Astrocyte (in vitro differentiated cells and primary cell): ENCODE results near the gene CNTNAP2. TPM values are rescaled to one million over a fixed set of nuclear protein-coding genes. Genes with fewer than 3 reads are reported as not detected.
"Not testable (repeated sequence)": the region's sequence is repeated elsewhere in the genome, so short reads cannot be mapped to it uniquely, and the experiment has no call there.

Source experiments
- DNase-seq: peaks from one replicate; pipeline ENCODE4 v3.0.0-alpha.2; 2010; ENCODE audit warnings: low read depth
- FAIRE-seq: peaks from 2 replicates; lab custom pipeline; 2011; peaks lifted over from hg19 to GRCh38; lab: Jason Lieb, UNC
- H2AFZ ChIP-seq: 2 replicates; pipeline ENCODE4 v1.6.0; 2012; ENCODE audit warnings: low read depth, low read length, inconsistent platforms
- H3K27ac ChIP-seq: 2 replicates; pipeline ENCODE4 v1.5.1; 2011; ENCODE audit warnings: low read depth, low read length, inconsistent platforms
- H3K27me3 ChIP-seq: 2 replicates; pipeline ENCODE4 v1.6.0; 2011; ENCODE audit warnings: low read length, inconsistent platforms; ENCODE audit not compliant: insufficient read depth
- H3K36me3 ChIP-seq: 2 replicates; pipeline ENCODE4 v1.5.1; 2011; ENCODE audit warnings: low read length, inconsistent platforms; ENCODE audit not compliant: insufficient read depth
- H3K4me1 ChIP-seq: 2 replicates; pipeline ENCODE4 v1.5.1; 2011; ENCODE audit warnings: low read length, inconsistent platforms; ENCODE audit not compliant: insufficient read depth
- H3K4me2 ChIP-seq: 2 replicates; pipeline ENCODE4 v1.6.0; 2012; ENCODE audit warnings: low read length, inconsistent platforms
- H3K4me3 ChIP-seq: 2 replicates; pipeline ENCODE4 v1.5.1; 2011; ENCODE audit warnings: low read depth, mild to moderate bottlenecking, low read length, inconsistent platforms; ENCODE audit not compliant: insufficient read depth
- H3K79me2 ChIP-seq: 2 replicates; pipeline ENCODE4 v1.6.0; 2012; ENCODE audit warnings: mild to moderate bottlenecking, low read length, inconsistent platforms; ENCODE audit not compliant: insufficient read depth
- H3K9ac ChIP-seq: 2 replicates; pipeline ENCODE4 v1.6.0; 2012; ENCODE audit warnings: mild to moderate bottlenecking, low read length, inconsistent platforms
- H3K9me3 ChIP-seq: 2 replicates; pipeline ENCODE4 v1.5.1; 2012; ENCODE audit warnings: low read depth, mild to moderate bottlenecking, low read length, inconsistent platforms; ENCODE audit not compliant: insufficient read depth
- H4K20me1 ChIP-seq: 2 replicates; pipeline ENCODE4 v1.6.0; 2012; ENCODE audit warnings: low read length, inconsistent platforms; ENCODE audit not compliant: insufficient read depth
- H3K27ac Mint-ChIP-seq: one replicate; pipeline ENCODE4 v1.8.0; 2021; ENCODE audit warnings: mild to moderate bottlenecking, mixed read lengths; ENCODE audit not compliant: unreplicated experiment
- H3K27me3 Mint-ChIP-seq: one replicate; pipeline ENCODE4 v1.8.0; 2021; ENCODE audit warnings: low read depth, mixed read lengths; ENCODE audit not compliant: unreplicated experiment
- H3K36me3 Mint-ChIP-seq: one replicate; pipeline ENCODE4 v1.8.0; 2021; ENCODE audit warnings: low read depth, mixed read lengths; ENCODE audit not compliant: unreplicated experiment
- H3K4me1 Mint-ChIP-seq: one replicate; pipeline ENCODE4 v1.8.0; 2021; ENCODE audit warnings: low read depth, mixed read lengths; ENCODE audit not compliant: unreplicated experiment
- H3K4me3 Mint-ChIP-seq: one replicate; pipeline ENCODE4 v1.8.0; 2021; ENCODE audit warnings: mild to moderate bottlenecking, moderate library complexity, mixed read lengths; ENCODE audit not compliant: unreplicated experiment
- H3K9me3 Mint-ChIP-seq: one replicate; pipeline ENCODE4 v1.8.0; 2021; ENCODE audit warnings: mild to moderate bottlenecking, mixed read lengths; ENCODE audit not compliant: unreplicated experiment
- CTCF ChIP-seq: IDR thresholded peaks from 2 replicates; pipeline ENCODE4 v1.5.1; 2011; ENCODE audit warnings: low read depth, mild to moderate bottlenecking, inconsistent platforms, low read length, moderate library complexity; ENCODE audit not compliant: insufficient read depth
- EZH2 ChIP-seq: IDR thresholded peaks from 2 replicates; pipeline ENCODE4 v1.6.1; 2012; ENCODE audit warnings: mild to moderate bottlenecking, low read length, inconsistent platforms; ENCODE audit not compliant: insufficient read depth
- total RNA-seq: library from RNA; stranded (reverse); gene quantifications from 2 replicates; pipeline ENCODE4 v1.2.1, GENCODE V29; 2021

Gene CNTNAP2
- total RNA-seq, 1 donor from 2014 or later = 20.0 TPM

GRCh38 chr7:147593271-147594057 is 1476.9 kb downstream of the CNTNAP2 start:
- Mint-ChIP-seq H3K27me3 (no peaks in the 10 kb centered on the region), H3K4me1 (no peaks in the 10 kb centered on the region), H3K36me3 (no peaks in the 10 kb centered on the region), H3K27ac (no peak overlapping the region), H3K9me3 (peaks cover 3% of the 10 kb centered on the region), H3K4me3 (no peak overlapping the region)
- Histone ChIP-seq H4K20me1 (no peaks in the 10 kb centered on the region), H3K4me3 (no peak overlapping the region), H2AFZ (no peak overlapping the region), H3K27ac (no peak overlapping the region), H3K27me3 (no peaks in the 10 kb centered on the region), H3K79me2 (no peaks in the 10 kb centered on the region), H3K4me1 (no peaks in the 10 kb centered on the region), H3K4me2 (no peak overlapping the region), H3K9me3 (no peaks in the 10 kb centered on the region), H3K9ac (no peak overlapping the region), H3K36me3 (no peaks in the 10 kb centered on the region)
- no peak for DNase-seq
- no peak for TF ChIP-seq EZH2
- TF ChIP-seq CTCF = no peak
- FAIRE-seq = no peak

DNA sequence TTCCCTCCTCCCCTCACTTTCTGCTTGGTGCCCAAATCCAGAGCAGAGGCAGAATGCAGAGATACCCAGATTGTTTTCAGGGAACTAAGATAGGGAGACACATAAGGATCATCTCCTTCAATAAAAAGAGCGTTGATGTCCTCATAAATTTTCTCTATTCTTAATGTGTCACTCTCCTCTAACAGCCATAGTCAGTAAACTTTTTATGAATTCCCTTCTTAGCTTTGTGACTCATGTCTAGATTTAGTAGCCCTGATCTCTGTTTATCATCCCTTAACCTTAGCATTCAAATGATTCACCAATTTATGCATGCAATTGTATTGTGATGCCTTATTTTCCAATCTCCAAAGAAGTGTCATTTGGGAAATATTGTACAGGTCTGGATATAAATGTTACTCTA is 1478.4 kb downstream of the CNTNAP2 start:
- FAIRE-seq (no peak), DNase-seq (no peak)
- H3K4me3 ChIP-seq = no peak overlapping the region
- H3K27ac ChIP-seq = no peak overlapping the region
- Mint-ChIP-seq H3K4me1 (no peaks in the 10 kb centered on the region), H3K9me3 (peaks cover 3% of the 10 kb centered on the region), H3K4me3 (no peak overlapping the region), H3K27ac (no peak overlapping the region), H3K36me3 (no peaks in the 10 kb centered on the region), H3K27me3 (no peaks in the 10 kb centered on the region)
- H2AFZ ChIP-seq = no peak overlapping the region
- no peaks in the 10 kb centered on the region for H3K9me3 ChIP-seq
- H3K79me2 ChIP-seq = no peaks in the 10 kb centered on the region
- no peak overlapping the region for H3K9ac ChIP-seq
- H3K27me3 ChIP-seq = no peaks in the 10 kb centered on the region
- no peaks in the 10 kb centered on the region for H3K4me1 ChIP-seq
- no peaks in the 10 kb centered on the region for H3K36me3 ChIP-seq
- TF ChIP-seq CTCF = no peak
- no peak for TF ChIP-seq EZH2
- H3K4me2 ChIP-seq = no peak overlapping the region
- no peaks in the 10 kb centered on the region for H4K20me1 ChIP-seq

DNA sequence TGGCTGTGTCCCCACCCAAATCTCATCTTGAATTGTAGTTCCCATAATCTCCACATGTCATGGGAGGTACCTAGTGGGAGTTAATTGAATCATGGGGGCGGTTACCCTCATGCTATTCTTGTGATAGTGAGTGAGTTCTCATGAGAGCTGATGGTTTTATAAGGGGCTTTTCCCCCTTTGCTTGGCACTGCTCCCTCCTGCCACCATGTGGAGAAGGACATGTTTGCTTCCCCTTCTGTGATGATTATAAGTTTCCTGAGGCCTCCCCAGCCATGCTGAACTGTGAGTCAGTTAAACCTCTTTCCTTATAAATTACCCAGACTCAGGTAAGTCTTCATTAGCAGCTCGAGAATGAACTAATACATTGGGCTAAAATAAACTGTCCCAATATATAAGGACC is 1482.1 kb downstream of the CNTNAP2 start:
- not testable (repeated sequence) for FAIRE-seq

More for the DNA sequence above, 1482.1 kb downstream of the CNTNAP2 start:
- H3K9ac ChIP-seq, H3K9me3 Mint-ChIP-seq, H3K36me3 Mint-ChIP-seq, H3K27me3 ChIP-seq, H3K4me2 ChIP-seq, H3K27ac ChIP-seq, DNase-seq, H3K27me3 Mint-ChIP-seq, H3K4me3 ChIP-seq, H3K36me3 ChIP-seq, H2AFZ ChIP-seq, H4K20me1 ChIP-seq, H3K4me3 Mint-ChIP-seq, H3K9me3 ChIP-seq, H3K4me1 Mint-ChIP-seq, H3K27ac Mint-ChIP-seq, H3K79me2 ChIP-seq, H3K4me1 ChIP-seq: not testable (repeated sequence)
